ENCODE measurements around the gene FBXO42.

The FBXO42 gene

GRCh38 chr1:16321176-16321867 lies 31.0 kb downstream of the FBXO42 start:
- no peak for DNase-seq

- DNase-seq: no peak
Observed at GRCh38 chr1:16318555-16318954, 33.7 kb downstream of the FBXO42 start.

DNA sequence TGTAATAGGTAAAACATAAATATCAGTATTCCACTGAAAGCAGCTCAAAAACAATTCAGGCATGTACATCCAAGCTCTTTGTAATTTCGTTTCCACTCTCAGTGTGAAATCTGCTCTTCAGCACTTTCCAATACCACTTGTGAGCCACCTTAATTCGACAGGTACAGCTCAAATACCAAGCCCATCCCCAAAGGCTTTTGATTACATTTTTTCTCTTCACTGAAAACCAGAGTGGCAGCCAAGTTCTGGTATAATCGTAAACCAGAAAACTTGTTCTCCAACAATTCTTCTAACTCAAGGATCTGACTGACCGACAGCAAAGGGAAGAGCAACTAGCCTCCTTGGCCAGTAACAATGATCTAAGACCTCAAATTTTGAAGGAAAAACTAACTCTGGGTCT lies 36.8 kb downstream of the FBXO42 start:
- DNase-seq: no peak

GRCh38 chr1:16307222-16307621 lies 45.1 kb downstream of the FBXO42 start:
- no peak for DNase-seq

GRCh38 chr1:16302709-16303627 lies 49.3 kb downstream of the FBXO42 start:
- DNase-seq: no peak

- DNase-seq: no peak
Observed at GRCh38 chr1:16300436-16300835, 51.8 kb downstream of the FBXO42 start.

GRCh38 chr1:16298653-16299052 lies 53.6 kb downstream of the FBXO42 start:
- DNase-seq: no peak

DNA sequence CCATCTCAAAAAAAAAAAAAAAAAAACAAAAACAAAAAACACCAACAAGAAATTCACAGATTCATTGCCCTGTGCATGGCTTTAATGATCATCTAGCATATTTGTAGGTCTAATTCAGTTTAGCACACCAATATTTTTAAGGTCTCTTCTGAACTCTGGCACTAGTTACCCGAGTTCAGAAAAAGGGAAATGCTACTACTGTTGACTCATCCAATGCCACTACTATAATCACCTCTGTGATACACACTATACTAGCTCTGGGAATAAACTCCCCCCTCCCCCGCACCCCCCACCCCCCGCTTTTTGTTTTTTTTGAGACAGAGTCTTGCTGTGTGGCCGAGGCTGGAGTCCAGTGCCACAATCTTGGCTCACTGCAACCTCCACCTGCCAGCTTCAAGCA lies 55.6 kb downstream of the FBXO42 start:
- DNase-seq: no peak

DNA sequence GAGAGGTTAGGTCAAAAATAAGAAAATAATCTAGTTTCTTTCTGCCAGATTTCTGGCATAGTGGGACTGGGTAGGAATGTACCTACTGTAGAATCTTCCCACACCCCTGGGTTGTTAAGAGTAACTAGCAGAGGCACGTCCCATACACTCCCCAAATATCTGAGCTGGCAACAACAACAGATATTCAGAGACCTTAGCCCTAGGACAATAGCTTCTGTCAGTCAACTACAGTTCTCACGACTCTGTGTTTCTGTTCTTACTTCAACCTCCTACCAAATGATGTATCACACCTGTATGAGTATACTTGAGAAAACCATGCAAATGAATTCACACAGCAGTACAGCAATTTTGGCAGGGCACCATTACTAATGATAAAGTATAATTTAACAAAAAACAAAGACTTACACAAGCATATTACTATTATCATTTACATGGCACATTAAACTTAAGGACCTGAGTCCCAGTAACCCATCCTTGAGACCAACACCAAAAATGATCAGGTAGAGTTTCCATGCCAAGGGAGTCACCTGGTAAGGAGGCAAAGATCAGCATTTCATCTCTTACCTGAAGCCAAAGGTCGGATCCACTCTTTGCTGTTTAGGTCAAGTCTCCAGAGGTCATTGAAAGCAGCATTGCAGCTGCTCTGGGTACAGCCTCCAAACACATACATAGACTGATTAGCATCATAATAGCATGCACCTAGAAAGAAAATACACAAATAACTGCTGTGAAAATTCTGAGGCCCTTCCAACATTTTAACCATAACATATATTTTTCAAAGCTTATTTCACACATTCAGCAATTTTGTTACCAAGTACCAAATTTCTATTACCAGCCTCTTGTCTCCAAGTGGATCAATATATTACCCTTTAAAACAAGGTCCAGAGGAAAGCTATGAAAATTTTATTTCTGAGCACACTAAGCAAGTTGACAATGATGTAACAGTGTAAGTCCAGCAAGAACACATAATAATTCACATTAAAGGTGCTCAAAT lies 57.8 kb downstream of the FBXO42 start:
- DNase-seq: no peak

DNA sequence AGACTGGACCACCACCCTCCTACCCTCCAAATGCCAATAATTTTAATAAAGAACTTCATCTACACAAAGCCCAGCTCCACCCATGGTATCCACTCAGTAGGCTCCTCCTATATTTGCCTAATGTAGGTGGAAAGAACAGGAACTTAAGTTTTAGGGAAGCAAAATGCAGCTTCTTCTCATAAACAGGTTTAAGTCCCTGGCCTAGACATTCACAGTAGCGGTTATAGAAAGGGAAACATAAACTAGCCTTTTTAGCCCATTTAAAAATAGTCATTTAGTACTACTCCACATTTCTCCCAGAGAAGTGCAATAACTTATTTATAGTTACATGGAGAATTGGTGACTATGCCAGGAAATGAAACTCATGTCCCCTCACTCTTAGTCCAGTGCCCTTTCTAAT lies 58.7 kb downstream of the FBXO42 start:
- DNase-seq: no peak

- no peak for DNase-seq
Observed at GRCh38 chr1:16292739-16293138, 59.5 kb downstream of the FBXO42 start.

DNA sequence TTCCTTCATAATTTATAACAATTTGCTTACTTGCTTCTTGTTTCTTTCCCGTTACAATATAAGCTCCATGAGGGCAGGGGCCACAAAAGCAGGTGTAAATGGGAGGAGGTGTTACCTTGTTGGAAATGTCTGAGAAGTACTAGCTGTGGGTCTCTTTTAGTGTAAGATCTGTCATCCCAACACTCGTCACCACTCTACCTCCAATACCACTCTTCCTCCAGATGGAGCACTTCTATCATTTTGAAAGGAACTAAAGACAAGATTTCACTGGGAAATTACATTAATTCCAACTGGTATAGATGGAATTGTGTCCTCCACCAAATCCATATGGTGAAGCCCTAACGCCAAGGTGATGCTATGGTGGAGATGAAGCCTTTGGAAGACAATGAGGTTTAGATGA lies 62.3 kb downstream of the FBXO42 start:
- DNase-seq: no peak

DNA sequence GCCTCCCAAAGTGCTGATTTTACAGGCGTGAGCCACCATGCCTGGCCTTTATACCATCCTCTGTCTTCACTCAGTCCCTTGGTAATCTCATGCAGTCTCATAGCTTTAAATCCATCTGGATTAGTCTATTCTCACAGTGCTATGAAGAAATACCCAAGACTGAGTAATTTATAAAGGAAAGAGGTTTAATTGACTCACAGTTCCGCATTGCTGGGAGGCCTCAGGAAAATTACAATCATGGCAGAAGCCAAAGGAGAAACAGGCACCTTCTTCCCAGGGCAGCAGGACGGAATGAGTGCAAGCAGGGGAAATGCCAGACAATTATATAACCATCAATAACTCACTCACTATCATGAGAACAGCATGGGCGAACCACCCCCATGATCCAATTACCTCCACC lies 66.2 kb downstream of the FBXO42 start:
- DNase-seq: no peak

- DNase-seq: no peak
Observed at GRCh38 chr1:16281765-16282164, 70.5 kb downstream of the FBXO42 start.

GRCh38 chr1:16279186-16279585 lies 73.1 kb downstream of the FBXO42 start:
- DNase-seq: no peak

GRCh38 chr1:16276302-16277030 lies 75.8 kb downstream of the FBXO42 start:
- no peak for DNase-seq

GRCh38 chr1:16275591-16275990 lies 76.7 kb downstream of the FBXO42 start:
- no peak for DNase-seq

DNA sequence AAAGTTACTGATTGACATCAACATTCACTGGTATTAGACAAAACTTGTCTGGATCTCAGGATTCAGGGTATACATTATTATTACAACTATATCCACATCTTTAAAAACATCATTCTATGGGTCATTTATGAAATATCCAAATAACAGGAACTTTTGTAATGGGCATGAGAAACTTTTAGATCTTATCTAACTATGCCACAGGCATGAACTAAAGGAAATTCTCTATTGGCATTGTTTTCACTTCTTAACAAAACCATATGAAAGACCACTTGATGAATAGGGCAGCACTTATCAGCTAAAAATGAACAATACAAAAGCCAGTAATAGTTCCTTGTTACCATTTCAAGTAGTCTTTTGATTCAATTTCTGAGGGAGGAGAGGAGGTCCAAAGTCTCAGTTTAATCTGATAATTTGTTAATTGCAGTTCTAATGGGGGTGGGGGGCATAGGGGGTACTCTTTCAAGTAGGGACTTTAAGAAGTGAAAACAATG lies 84.5 kb downstream of the FBXO42 start:
- DNase-seq: no peak

GRCh38 chr1:16266411-16267118 lies 85.7 kb downstream of the FBXO42 start:
- no peak for DNase-seq

GRCh38 chr1:16262067-16262466 lies 90.2 kb downstream of the FBXO42 start:
- no peak for DNase-seq

DNA sequence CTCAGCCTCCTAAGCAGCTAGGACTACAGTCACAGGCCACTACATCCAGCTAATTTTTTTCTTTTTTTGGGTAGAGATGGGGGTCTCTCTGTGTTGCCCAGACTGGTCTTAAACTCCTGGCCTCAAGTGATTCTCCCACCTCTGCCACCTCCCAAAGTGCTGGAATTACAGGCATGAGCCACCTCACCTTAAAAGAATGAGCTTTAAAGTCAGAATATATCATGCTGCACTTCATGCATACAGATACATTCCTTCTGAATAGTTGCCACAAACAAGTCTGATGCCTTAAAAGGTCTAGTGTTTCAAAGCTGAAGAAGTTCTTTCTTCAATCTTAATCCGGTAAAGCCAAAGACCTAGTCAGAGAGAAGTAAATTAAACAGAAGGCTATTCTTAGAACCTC lies 91.5 kb downstream of the FBXO42 start:
- no peak for DNase-seq

All from NCI-H146 (cell line).